ENCODE measurements around the gene SPOCD1.

DNA sequence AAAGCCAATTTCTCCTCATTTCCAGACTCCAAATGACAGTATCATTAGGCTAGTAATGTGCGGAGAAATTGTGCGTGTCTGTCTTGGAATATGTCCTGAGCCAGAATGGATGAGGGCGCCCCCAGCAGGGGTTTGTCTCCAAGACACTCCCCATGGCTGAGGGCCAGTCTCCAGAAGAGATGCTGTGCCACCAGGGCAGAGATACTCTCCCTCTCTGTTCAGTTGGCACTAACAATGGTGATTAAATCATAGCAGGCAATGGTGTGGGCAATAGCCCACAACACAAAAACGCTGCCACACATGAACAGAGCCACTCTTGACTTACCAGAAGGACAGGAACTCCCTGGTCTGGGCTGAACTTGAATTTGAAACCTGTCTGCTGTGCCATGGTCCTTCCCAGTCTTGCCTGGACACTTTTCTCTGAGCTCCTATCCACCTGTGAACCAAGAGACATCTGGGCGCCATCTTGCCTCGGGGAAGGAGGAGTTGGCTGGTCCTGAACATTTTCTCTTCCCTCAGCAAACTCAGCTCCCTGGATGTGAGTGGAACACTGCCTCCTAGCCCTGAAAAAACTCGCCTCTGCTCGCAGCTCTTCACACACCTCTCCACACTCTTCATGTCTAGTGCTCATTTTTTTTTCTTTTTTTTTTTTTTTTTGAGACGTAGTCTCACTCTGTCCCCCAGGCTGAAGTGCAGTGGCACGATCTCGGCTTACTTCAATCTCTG lies 36.9 kb downstream of the SPOCD1 start:
- no peak for TF ChIP-seq POLR2A (IDR thresholded peaks at IDR 0.05)
- TF ChIP-seq, protein P1, sequence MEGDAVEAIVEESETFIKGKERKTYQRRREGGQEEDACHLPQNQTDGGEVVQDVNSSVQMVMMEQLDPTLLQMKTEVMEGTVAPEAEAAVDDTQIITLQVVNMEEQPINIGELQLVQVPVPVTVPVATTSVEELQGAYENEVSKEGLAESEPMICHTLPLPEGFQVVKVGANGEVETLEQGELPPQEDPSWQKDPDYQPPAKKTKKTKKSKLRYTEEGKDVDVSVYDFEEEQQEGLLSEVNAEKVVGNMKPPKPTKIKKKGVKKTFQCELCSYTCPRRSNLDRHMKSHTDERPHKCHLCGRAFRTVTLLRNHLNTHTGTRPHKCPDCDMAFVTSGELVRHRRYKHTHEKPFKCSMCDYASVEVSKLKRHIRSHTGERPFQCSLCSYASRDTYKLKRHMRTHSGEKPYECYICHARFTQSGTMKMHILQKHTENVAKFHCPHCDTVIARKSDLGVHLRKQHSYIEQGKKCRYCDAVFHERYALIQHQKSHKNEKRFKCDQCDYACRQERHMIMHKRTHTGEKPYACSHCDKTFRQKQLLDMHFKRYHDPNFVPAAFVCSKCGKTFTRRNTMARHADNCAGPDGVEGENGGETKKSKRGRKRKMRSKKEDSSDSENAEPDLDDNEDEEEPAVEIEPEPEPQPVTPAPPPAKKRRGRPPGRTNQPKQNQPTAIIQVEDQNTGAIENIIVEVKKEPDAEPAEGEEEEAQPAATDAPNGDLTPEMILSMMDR (IDR thresholded peaks at IDR 0.05): no peak
